Lung (tissue), 12 donors: ENCODE results near the gene PXDN. TPM values are rescaled to one million over a fixed set of nuclear protein-coding genes. Genes with fewer than 3 reads are reported as not detected.

Source experiments
- ATAC-seq: fragments of 200-7000 bp; cut with Tn5 transposase; one replicate; pipeline ENCODE4 v1.9.1; 2020; ENCODE audit warnings: moderate number of reproducible peaks; ENCODE audit not compliant: insufficient read depth, low FRiP score
- DNase-seq, 3 donors: peaks; one replicate each; pipeline ENCODE4 v3.0.0-alpha.2; 2013 to 2017
- H3K27ac ChIP-seq, 2 donors: one replicate each; pipeline ENCODE4 v1.5.1; 2013; ENCODE audit warnings: mild to moderate bottlenecking in 2 of 2, moderate library complexity in 2 of 2, control low read depth in 1 of 2, inconsistent platforms in 1 of 2, low read depth in 1 of 2, low read length in 1 of 2
- H3K27me3 ChIP-seq, 3 donors: one replicate each; pipeline ENCODE4 v1.5.1; 2013; ENCODE audit warnings: low read length in 2 of 3; ENCODE audit not compliant: control insufficient read depth in 3 of 3, insufficient read depth in 3 of 3
- H3K36me3 ChIP-seq, 4 donors: one replicate each; pipeline ENCODE4 v1.5.1; 2013; ENCODE audit warnings: low read length in 4 of 4, mild to moderate bottlenecking in 1 of 4, moderate library complexity in 1 of 4; ENCODE audit not compliant: control insufficient read depth in 4 of 4, insufficient read depth in 4 of 4
- H3K4me1 ChIP-seq, 5 donors: one replicate each; pipeline ENCODE4 v1.5.1; 2013; ENCODE audit warnings: low read length in 5 of 5, mild to moderate bottlenecking in 2 of 5, moderate library complexity in 1 of 5; ENCODE audit not compliant: control insufficient read depth in 5 of 5, insufficient read depth in 5 of 5
- H3K4me3 ChIP-seq: one replicate; pipeline ENCODE4 v1.5.1; 2013; ENCODE audit warnings: mild to moderate bottlenecking, control low read depth, moderate library complexity
- H3K9ac ChIP-seq, 2 donors: one replicate each; pipeline ENCODE4 v1.5.1; 2013; ENCODE audit warnings: low read length in 2 of 2, control low read depth in 1 of 2; ENCODE audit not compliant: insufficient read depth in 1 of 2
- H3K9me3 ChIP-seq, 4 donors: one replicate each; pipeline ENCODE4 v1.5.1; 2013; ENCODE audit warnings: low read length in 3 of 4, mild to moderate bottlenecking in 1 of 4, moderate library complexity in 1 of 4; ENCODE audit not compliant: control insufficient read depth in 4 of 4, insufficient read depth in 3 of 4
- CTCF ChIP-seq: IDR thresholded peaks from 2 replicates; pipeline ENCODE4 v1.5.1; 2012; ENCODE audit warnings: mild to moderate bottlenecking; ENCODE audit errors: control extremely low read depth, extremely low read depth
- WGBS, 2 donors: extraction: QIAGEN DNeasy Blood & Tissue Kit; methylation state at CpG; one replicate each; pipeline ENCODE4 v1.1.7; 2013; 5-methylcytosine and 5-hydroxymethylcytosine counted together
- polyA plus RNA-seq, 2 donors: library from polyadenylated mRNA; stranded (reverse); fragments of 200-250 nt; gene quantifications; one replicate each; pipeline ENCODE4 v1.2.1, GENCODE V29; 2013
- total RNA-seq, 2 donors: library from RNA; depleted of rRNA in 1 of 2; stranded (reverse); fragments of >200 nt in 1 of 2; gene quantifications; one replicate each; pipeline ENCODE4 v1.2.1, GENCODE V29; 2014 to 2021
- donor health status: control.
- donor health status: control.
- donor health status: Bipolar disorder and iron deficiency.
- donor health status: healthy.
- donor health status: DM: yes; HTN: yes; CAD: no.

Gene PXDN
- total and polyA plus RNA-seq, 4 donors = 10.6 to 198 (median 45.1) TPM

- WGBS, 2 donors = 78 to 79% methylated on average over 10 of the region's 10 CpGs
- ATAC-seq (no peak), DNase-seq (no peak)
- Histone ChIP-seq H3K9ac (no peak overlapping the region), H3K4me3 (no peak overlapping the region), H3K36me3 (peaks cover 0 to 60% (median 30%) of the 10 kb centered on the region in 4 donors), H3K27ac (no peak overlapping the region), H3K27me3 (no peaks in the 10 kb centered on the region), H3K4me1 (peaks cover 0 to 5% (median 0%) of the 10 kb centered on the region in 5 donors), H3K9me3 (no peaks in the 10 kb centered on the region)
- TF ChIP-seq CTCF = no peak
Observed at GRCh38 chr2:1690056-1690775, 54.1 kb downstream of the PXDN start.

DNA sequence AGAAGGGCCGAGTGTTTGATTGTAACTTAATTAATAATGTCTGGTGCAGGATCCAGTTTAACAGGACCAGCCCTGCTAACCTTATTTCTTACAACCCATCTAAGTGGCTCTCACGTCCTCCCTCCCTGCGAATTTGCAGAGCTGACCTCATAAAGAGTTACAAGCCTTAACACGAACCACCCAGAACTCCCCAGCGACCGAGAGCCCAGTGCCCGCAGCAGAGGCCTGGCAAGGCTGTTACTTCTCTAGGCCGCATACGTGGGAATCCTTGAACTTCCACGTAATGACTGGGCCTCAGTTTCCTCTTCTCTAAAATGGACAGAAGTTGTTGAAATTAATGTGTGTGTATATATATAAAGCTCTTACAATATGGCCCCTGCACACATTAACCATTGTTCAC, 55.5 kb downstream of the PXDN start:
- TF ChIP-seq CTCF = no peak
- H3K4me1 ChIP-seq = peaks cover 0 to 5% (median 0%) of the 10 kb centered on the region in 5 donors
- no peak overlapping the region for H3K27ac ChIP-seq
- DNase-seq (no peak), ATAC-seq (no peak)
- H3K9me3 ChIP-seq = no peaks in the 10 kb centered on the region
- 95% methylated on average over 10 of the region's 10 CpGs for WGBS, 2 donors
- H3K4me3 ChIP-seq = no peak overlapping the region
- no peaks in the 10 kb centered on the region for H3K27me3 ChIP-seq
- H3K9ac ChIP-seq = no peak overlapping the region
- peaks cover 0 to 61% (median 32%) of the 10 kb centered on the region in 4 donors for H3K36me3 ChIP-seq

DNA sequence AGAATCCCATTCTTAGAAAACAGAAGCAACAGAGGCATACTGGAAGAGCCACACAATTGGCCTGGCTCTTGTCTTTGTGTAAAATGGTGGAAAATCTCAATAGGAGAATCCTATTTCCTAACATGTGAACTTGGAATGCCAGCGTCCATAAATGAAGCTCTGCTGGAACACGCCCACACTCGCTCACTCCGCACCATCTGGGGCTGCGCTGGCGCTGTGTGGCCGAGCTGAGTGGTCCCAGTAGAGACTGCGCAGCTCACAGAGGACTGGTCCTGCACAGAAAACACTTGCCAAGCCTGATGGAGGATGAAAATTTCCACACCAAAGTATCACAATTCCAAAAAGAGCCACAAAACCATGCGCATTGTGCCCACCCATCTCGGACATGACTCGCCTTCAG, 56.2 kb downstream of the PXDN start:
- Histone ChIP-seq H3K27ac (no peak overlapping the region), H3K4me1 (peaks cover 0 to 5% (median 0%) of the 10 kb centered on the region in 5 donors), H3K9ac (no peak overlapping the region), H3K4me3 (no peak overlapping the region), H3K36me3 (peaks cover 0 to 61% (median 32%) of the 10 kb centered on the region in 4 donors), H3K9me3 (no peaks in the 10 kb centered on the region), H3K27me3 (no peaks in the 10 kb centered on the region)
- WGBS, 2 donors = 95 to 97% methylated on average over 11 of the region's 11 CpGs
- TF ChIP-seq CTCF = no peak
- ATAC-seq = no peak
- DNase-seq = no peak
